Astrocyte of the cerebellum (primary cell): Measurements from ENCODE around the gene TMEM45A.
"Not testable (repeated sequence)": the region's sequence is repeated elsewhere in the genome, so short reads cannot be mapped to it uniquely, and the experiment has no call there.

Experiments
- DNase-seq: peaks from one replicate; pipeline ENCODE4 v3.0.0-alpha.2; 2011; ENCODE audit warnings: low read depth
- H3K4me3 ChIP-seq: 2 replicates; pipeline ENCODE4 v1.5.1; 2011; ENCODE audit warnings: mild to moderate bottlenecking, low read depth, low read length, moderate library complexity
- CTCF ChIP-seq: IDR thresholded peaks from 2 replicates; pipeline ENCODE4 v1.5.1; 2012; ENCODE audit warnings: low read length, low read depth, moderate library complexity, mild to moderate bottlenecking; ENCODE audit errors: missing control alignments
- in situ Hi-C: cut with HindIII; loops from 2 replicates; pipeline ENCODE4 v1.10.0; 2017; ENCODE audit warnings: low sequenced_read_pairs

TMEM45A gene

GRCh38 chr3:100577382-100578008 lies 85.1 kb downstream of the TMEM45A start:
- TF ChIP-seq CTCF, result no peak
- in situ Hi-C loops, result no loop called here
- no peak overlapping the region for H3K4me3 ChIP-seq
- DNase-seq, result no peak

GRCh38 chr3:100578646-100579045 lies 86.2 kb downstream of the TMEM45A start:
- H3K4me3 ChIP-seq, result no peak overlapping the region
- in situ Hi-C loops, result no loop called here
- TF ChIP-seq CTCF, result no peak
- no peak for DNase-seq

- TF ChIP-seq CTCF, result no peak
- DNase-seq, result no peak
- in situ Hi-C loops, result no loop called here
- no peak overlapping the region for H3K4me3 ChIP-seq
Observed at GRCh38 chr3:100580147-100580546, 87.7 kb downstream of the TMEM45A start.

- in situ Hi-C loops, result no loop called here
- TF ChIP-seq CTCF, result no peak
- no peak for DNase-seq
- no peak overlapping the region for H3K4me3 ChIP-seq
Observed at GRCh38 chr3:100581650-100582049, 89.2 kb downstream of the TMEM45A start.

GRCh38 chr3:100582157-100582556 lies 89.7 kb downstream of the TMEM45A start:
- in situ Hi-C loops, H3K4me3 ChIP-seq, DNase-seq: not testable (repeated sequence)

GRCh38 chr3:100584101-100584660 lies 91.8 kb downstream of the TMEM45A start:
- TF ChIP-seq CTCF, result no peak
- in situ Hi-C loops, result no loop called here
- DNase-seq, result no peak
- H3K4me3 ChIP-seq, result no peak overlapping the region

GRCh38 chr3:100586832-100587231 lies 94.4 kb downstream of the TMEM45A start:
- in situ Hi-C loops, result no loop called here
- TF ChIP-seq CTCF, result no peak
- no peak for DNase-seq
- no peak overlapping the region for H3K4me3 ChIP-seq
